ENCODE results near the gene SCN3A. TPM values are rescaled to one million over a fixed set of nuclear protein-coding genes. Genes with fewer than 3 reads are reported as not detected.

The SCN3A gene
- total and polyA plus RNA-seq, 2 of the 13 experiments (the other 11 are each of a cell fraction or from before 2014, with no cell fraction given), result not detected

GRCh38 chr2:165068487-165068757 is 135.4 kb downstream of the SCN3A start (continued):
- no peak for TF ChIP-seq HOMEZ (CRISPR knock-in tag; IDR thresholded peaks at IDR 0.05; ENCODE audit: low read depth)

DNA sequence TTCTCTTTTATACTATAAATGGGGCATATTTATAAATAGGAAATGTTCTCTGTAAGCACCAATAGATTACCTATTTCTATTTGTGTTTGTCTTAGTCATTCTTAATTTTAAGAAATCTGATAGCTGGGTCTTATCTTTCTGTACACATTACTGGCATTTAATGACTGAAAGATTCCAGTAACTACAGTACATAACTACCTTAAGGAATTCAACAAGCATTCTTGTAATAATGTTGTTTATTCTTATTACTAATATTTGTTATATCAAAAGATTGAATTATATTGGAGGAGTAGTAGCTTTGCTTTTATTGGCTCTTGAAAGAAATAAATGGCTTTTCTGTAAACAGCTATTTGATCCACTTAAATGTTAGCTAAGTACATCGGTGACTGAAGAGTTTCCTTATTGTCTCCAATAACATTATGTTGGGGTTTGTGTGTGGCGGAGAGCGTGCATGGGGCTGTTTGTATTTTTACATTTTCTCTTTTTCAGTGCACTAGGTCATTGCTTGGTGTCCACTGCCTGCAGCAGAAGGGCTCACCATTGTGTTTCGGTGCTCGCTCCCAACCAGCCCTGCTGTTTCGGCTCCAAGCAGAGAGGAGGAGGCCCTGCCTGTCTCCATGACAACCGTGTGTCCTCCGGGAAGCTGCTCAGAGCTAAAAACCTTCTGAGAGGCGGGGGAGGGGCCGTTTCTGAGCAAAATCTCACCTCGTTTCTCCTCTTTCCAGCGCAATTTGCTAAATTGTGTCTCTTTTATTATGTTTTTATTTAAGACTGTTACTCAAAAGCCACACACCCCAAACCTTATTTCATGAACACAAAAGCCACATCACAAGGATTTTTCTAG is 136.0 kb downstream of the SCN3A start:
- no peak overlapping the region for H3K4me2 ChIP-seq (ENCODE audit: low read depth, low read length)
- no peak overlapping the region for H2AFZ ChIP-seq (ENCODE audit: low read length)
- peaks cover 0 to 4% of the 10 kb centered on the region in 2 experiments; a peak in 1 of 5 replicates for H3K27me3 ChIP-seq (ENCODE audit: control insufficient read depth in 1 of 2, insufficient read depth in 2 of 2, low read length in 2 of 2)
- no peak overlapping the region for H3K4me3 ChIP-seq (replicated peaks in 1 of 3; ENCODE audit: insufficient read depth in 1 of 3, low read depth in 2 of 3, low read length in 3 of 3)
- no peaks in the 10 kb centered on the region for H3K4me1 ChIP-seq (ENCODE audit: insufficient read depth, low read length)
- TF ChIP-seq ZNF703 (CRISPR knock-in tag; IDR thresholded peaks at IDR 0.05; ENCODE audit: borderline replicate concordance) (no peak), RFX3 (CRISPR knock-in tag; IDR thresholded peaks at IDR 0.05) (peak; percentile 47; the same call in 1 of the 2 replicates), JUNB (CRISPR knock-in tag; IDR thresholded peaks at IDR 0.05; ENCODE audit: borderline replicate concordance) (no peak), RFX1 (IDR thresholded peaks at IDR 0.05) (peak; percentile 32; the same call in 1 of the 2 replicates), ZNF446 (CRISPR knock-in tag; IDR thresholded peaks at IDR 0.05) (no peak), MAFK (conservative IDR thresholded peaks at IDR 0.05 in 1 of 2, IDR thresholded peaks at IDR 0.05 in 1 of 2; ENCODE audit: low read length in 2 of 2) (no peak)
- TF ChIP-seq, protein P1, sequence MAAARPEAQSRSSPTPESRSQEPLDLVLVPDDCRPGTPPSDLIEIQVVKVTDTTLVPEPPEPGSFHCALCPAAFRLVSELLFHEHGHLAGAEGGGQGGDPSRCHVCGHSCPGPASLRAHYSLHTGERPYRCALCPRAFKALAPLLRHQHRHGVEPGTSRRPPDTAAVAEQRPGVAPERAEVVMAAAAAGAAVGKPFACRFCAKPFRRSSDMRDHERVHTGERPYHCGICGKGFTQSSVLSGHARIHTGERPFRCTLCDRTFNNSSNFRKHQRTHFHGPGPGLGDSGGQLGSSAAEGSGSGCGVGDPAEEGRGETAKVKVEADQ (CRISPR knock-in tag; IDR thresholded peaks at IDR 0.05; ENCODE audit: borderline replicate concordance), result no peak
- H3K27ac ChIP-seq (ENCODE audit: extremely low read length, insufficient read depth, low read length), result no peak overlapping the region
- H4K20me1 ChIP-seq (ENCODE audit: insufficient read depth, low read length), result no peaks in the 10 kb centered on the region
- no peak for FAIRE-seq
- no TSS peak for BruUV-seq (replicated peaks)
- no peaks in the 10 kb centered on the region for H3K9me3 ChIP-seq (ENCODE audit: low read length)
- H3K9ac ChIP-seq (ENCODE audit: insufficient read depth, low read depth, low read length), result no peak overlapping the region
- CTCF ChIA-PET (ENCODE audit: low intra/inter-chr PET ratio, low total read pairs), result no interaction called here
- 18% methylated on average over 12 of the region's 12 CpGs for WGBS (ENCODE audit: low lambda C conversion rate)
- intact Hi-C loops (cut with micrococcal nuclease; ENCODE audit: unreplicated experiment) (no loop called here), in situ Hi-C loops (cut with HindIII; ENCODE audit: extremely low pct_ligation_motif_present, low pct_unique_long_range_greater_than_20kb) (no loop called here)
- H3K36me3 ChIP-seq (replicated peaks in 1 of 2; ENCODE audit: control insufficient read depth in 1 of 2, insufficient read depth in 2 of 2, low read length in 2 of 2), result no peaks in the 10 kb centered on the region
- no peak for DNase-seq (ENCODE audit: low spot score)
- peak; percentile 83 for ATAC-seq
- POLR2A ChIA-PET, result no interaction called here
- H3K79me2 ChIP-seq (ENCODE audit: insufficient read depth, low read length), result no peaks in the 10 kb centered on the region

Measured in HepG2 (cell line).